Endodermal cell (in vitro differentiated cells): ENCODE measurements around the gene CAMTA1. TPM values are rescaled to one million over a fixed set of nuclear protein-coding genes. Genes with fewer than 3 reads are reported as not detected.

ENCODE experiments used
- DNase-seq: peaks from one replicate; pipeline ENCODE4 v3.0.0-alpha.2; 2017
- H3K27ac ChIP-seq: 2 replicates; pipeline ENCODE4 v1.5.1; 2013; ENCODE audit warnings: mild to moderate bottlenecking, low read depth, low read length, moderate library complexity
- H3K27me3 ChIP-seq: 2 replicates; pipeline ENCODE4 v1.6.1; 2013; ENCODE audit warnings: mild to moderate bottlenecking, low read length, moderate library complexity; ENCODE audit not compliant: insufficient read depth, control insufficient read depth, poor library complexity, severe bottlenecking
- H3K36me3 ChIP-seq: 2 replicates; pipeline ENCODE4 v1.7.0; 2013; ENCODE audit warnings: mild to moderate bottlenecking, low read length, moderate library complexity; ENCODE audit not compliant: control insufficient read depth, insufficient read depth
- H3K4me1 ChIP-seq: one replicate; pipeline ENCODE4 v1.7.0; 2013; ENCODE audit warnings: low read length; ENCODE audit not compliant: control insufficient read depth, insufficient read depth
- H3K4me3 ChIP-seq: 2 replicates; pipeline ENCODE4 v1.5.1; 2013; ENCODE audit warnings: mild to moderate bottlenecking, low read length, moderate library complexity
- H3K9ac ChIP-seq: 2 replicates; pipeline ENCODE4 v1.6.1; 2013; ENCODE audit warnings: mild to moderate bottlenecking, low read length, moderate library complexity; ENCODE audit not compliant: poor library complexity, severe bottlenecking; ENCODE audit errors: extremely low read depth
- H3K9me3 ChIP-seq: 2 replicates; pipeline ENCODE4 v1.6.1; 2013; ENCODE audit warnings: mild to moderate bottlenecking, low read length, moderate library complexity; ENCODE audit not compliant: control insufficient read depth
- H3K27ac Mint-ChIP-seq: 2 replicates; pipeline ENCODE4 v1.8.0; 2020; ENCODE audit warnings: mixed read lengths
- H3K27me3 Mint-ChIP-seq: 2 replicates; pipeline ENCODE4 v1.8.0; 2021; ENCODE audit warnings: mild to moderate bottlenecking, mixed read lengths; ENCODE audit not compliant: insufficient read depth
- H3K36me3 Mint-ChIP-seq: 2 replicates; pipeline ENCODE4 v1.8.0; 2020; ENCODE audit warnings: low read depth, mixed read lengths
- H3K4me1 Mint-ChIP-seq: 2 replicates; pipeline ENCODE4 v1.8.0; 2020; ENCODE audit warnings: mixed read lengths
- H3K4me3 Mint-ChIP-seq: 2 replicates; pipeline ENCODE4 v1.8.0; 2020; ENCODE audit warnings: mild to moderate bottlenecking, moderate library complexity, mixed read lengths
- H3K9me3 Mint-ChIP-seq: 2 replicates; pipeline ENCODE4 v1.8.0; 2020; ENCODE audit warnings: mild to moderate bottlenecking, mixed read lengths
- WGBS, 2 experiments: methylation state at CpG; one replicate each; pipeline versions ENCODE4 v1.1.5 to v1.1.7; 2013; ENCODE audit warnings: missing lambda C conversion rate in 2 of 2, mixed read lengths in 1 of 2; ENCODE audit not compliant: insufficient coverage in 1 of 2, insufficient read length in 1 of 2; 5-methylcytosine and 5-hydroxymethylcytosine counted together
- total RNA-seq, 2 donors: library from RNA; stranded (reverse); fragmentation: NEBNext Ultra II Directional in 1 of 2; extraction: Animal tissue kit (Norgen Biotek cat#: 25700) in 1 of 2; gene quantifications; 2 replicates in 1 of 2; 3 replicates in 1 of 2; pipeline ENCODE4 v1.2.1, GENCODE V29; 2021
- TF ChIP-seq, protein P1 (sequence below): fragments of 200-600 bp; sonication (generic); conservative IDR thresholded peaks from 2 replicates; pipeline ENCODE4 v1.5.0; 2021; ENCODE audit warnings: antibody characterized with exemption, mild to moderate bottlenecking

Gene CAMTA1
- total RNA-seq, 2 donors from 2014 or later = 123 to 137 TPM

DNA sequence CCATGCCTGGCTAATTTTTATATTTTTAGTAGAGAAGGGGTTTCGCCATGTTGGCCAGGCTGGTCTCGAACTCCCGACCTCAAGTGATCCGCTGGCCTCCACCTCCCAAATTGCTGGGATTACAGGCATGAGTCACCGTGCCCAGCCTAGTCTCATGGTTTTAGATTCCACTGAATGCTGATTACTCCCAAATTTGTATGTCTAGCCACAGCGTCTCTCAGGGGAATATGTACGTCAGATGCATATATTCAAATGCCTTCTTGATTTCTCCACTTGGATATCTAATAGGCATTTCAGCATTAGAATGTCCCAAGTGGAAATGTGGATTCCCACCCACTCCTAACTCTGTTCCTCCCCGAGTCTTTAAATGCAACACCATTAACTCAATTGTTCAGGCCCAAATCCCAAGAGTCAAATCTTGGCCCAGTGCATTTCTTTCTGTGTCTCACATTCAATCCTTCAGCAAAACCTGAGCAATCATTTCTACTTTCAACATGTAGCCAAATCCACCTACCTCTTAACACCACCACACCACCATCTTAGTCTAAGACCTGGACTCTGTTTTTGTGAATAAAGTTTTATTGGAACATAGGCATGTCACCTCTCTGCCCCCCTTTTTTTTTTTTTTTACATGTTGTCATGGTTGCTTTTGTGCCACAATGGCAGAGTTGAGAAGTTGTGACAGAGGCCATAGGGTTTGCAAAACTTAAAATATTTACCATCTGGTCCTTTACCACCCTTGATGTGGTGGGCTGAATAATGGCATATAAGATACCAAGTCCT is 9.8 kb upstream of the CAMTA1 start:
- Mint-ChIP-seq H3K27ac (no peak overlapping the region), H3K9me3 (peaks cover 17% of the 10 kb centered on the region), H3K36me3 (no peaks in the 10 kb centered on the region), H3K4me3 (no peak overlapping the region), H3K4me1 (peaks cover 12% of the 10 kb centered on the region), H3K27me3 (peaks cover 2% of the 10 kb centered on the region)
- TF ChIP-seq, protein P1, sequence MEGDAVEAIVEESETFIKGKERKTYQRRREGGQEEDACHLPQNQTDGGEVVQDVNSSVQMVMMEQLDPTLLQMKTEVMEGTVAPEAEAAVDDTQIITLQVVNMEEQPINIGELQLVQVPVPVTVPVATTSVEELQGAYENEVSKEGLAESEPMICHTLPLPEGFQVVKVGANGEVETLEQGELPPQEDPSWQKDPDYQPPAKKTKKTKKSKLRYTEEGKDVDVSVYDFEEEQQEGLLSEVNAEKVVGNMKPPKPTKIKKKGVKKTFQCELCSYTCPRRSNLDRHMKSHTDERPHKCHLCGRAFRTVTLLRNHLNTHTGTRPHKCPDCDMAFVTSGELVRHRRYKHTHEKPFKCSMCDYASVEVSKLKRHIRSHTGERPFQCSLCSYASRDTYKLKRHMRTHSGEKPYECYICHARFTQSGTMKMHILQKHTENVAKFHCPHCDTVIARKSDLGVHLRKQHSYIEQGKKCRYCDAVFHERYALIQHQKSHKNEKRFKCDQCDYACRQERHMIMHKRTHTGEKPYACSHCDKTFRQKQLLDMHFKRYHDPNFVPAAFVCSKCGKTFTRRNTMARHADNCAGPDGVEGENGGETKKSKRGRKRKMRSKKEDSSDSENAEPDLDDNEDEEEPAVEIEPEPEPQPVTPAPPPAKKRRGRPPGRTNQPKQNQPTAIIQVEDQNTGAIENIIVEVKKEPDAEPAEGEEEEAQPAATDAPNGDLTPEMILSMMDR = no peak
- Histone ChIP-seq H3K4me1 (no peaks in the 10 kb centered on the region), H3K4me3 (no peak overlapping the region), H3K36me3 (no peaks in the 10 kb centered on the region), H3K27me3 (no peaks in the 10 kb centered on the region), H3K9me3 (peaks cover 8% of the 10 kb centered on the region), H3K9ac (no peak overlapping the region), H3K27ac (no peak overlapping the region)
- no peak for DNase-seq
- WGBS, 2 experiments = 92 to 97% methylated on average over 7 to 8 of the region's 8 CpGs

DNA sequence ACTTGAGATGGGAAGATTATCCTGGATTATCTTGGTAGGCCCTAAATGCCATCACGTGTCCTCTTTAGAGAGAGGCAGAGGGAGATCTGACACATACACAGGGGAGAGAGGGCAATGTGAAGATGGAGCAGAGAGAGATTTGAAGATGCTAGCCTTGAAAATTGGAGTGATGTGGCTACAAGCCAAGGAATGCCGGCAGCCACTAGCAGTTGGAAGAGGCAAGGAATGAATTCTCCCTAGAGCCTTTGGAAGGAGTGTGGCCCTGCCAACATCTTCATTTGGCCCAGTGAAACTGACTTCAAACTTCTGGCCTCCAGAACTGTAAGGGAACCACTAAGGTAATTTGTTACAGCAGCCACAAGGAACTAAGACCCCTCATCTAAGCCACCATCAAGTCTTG is 8.9 kb upstream of the CAMTA1 start:
- H3K27me3 ChIP-seq = no peaks in the 10 kb centered on the region
- no peak overlapping the region for H3K4me3 ChIP-seq
- H3K4me1 Mint-ChIP-seq = peaks cover 7% of the 10 kb centered on the region
- no peaks in the 10 kb centered on the region for H3K36me3 ChIP-seq
- TF ChIP-seq, protein P1 = no peak
- H3K36me3 Mint-ChIP-seq = no peaks in the 10 kb centered on the region
- no peak overlapping the region for H3K27ac ChIP-seq
- H3K9ac ChIP-seq = no peak overlapping the region
- peaks cover 8% of the 10 kb centered on the region for H3K9me3 ChIP-seq
- H3K4me3 Mint-ChIP-seq = no peak overlapping the region
- H3K27me3 Mint-ChIP-seq = peaks cover 2% of the 10 kb centered on the region
- H3K27ac Mint-ChIP-seq = no peak overlapping the region
- H3K4me1 ChIP-seq = no peaks in the 10 kb centered on the region
- WGBS, 2 experiments = 96% methylated on average over 2 of the region's 2 CpGs
- no peak for DNase-seq
- H3K9me3 Mint-ChIP-seq = peaks cover 17% of the 10 kb centered on the region

DNA sequence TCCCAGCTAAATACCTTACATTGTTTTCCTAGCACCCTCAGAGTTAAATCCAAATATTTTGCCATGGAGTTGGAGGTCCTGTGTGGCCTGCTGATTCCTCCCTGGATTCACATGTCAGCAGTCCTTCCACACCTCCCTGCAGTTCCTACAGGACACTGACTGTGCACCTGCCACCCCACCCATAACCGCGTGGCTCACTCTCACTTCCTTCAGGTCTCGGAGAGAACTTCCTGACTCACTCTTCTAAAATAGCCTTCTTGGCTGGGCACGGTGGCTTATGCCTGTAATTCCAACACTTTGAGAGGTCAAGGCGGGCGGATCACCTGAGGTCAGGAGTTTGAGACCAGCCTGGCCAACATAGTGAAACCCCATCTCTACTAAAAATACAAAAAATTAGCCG is 8.4 kb upstream of the CAMTA1 start:
- H3K36me3 ChIP-seq = no peaks in the 10 kb centered on the region
- Mint-ChIP-seq H3K27me3 (peaks cover 2% of the 10 kb centered on the region), H3K4me3 (no peak overlapping the region), H3K27ac (no peak overlapping the region), H3K36me3 (no peaks in the 10 kb centered on the region), H3K4me1 (peaks cover 4% of the 10 kb centered on the region), H3K9me3 (peaks cover 17% of the 10 kb centered on the region)
- peaks cover 8% of the 10 kb centered on the region for H3K9me3 ChIP-seq
- no peak for DNase-seq
- TF ChIP-seq, protein P1 = no peak
- no peaks in the 10 kb centered on the region for H3K4me1 ChIP-seq
- H3K27me3 ChIP-seq = no peaks in the 10 kb centered on the region
- H3K4me3 ChIP-seq = no peak overlapping the region
- WGBS, 2 experiments = 94% methylated on average over 7 of the region's 7 CpGs; no CpG with 5 or more reads in 1 of the 2 experiments
- H3K9ac ChIP-seq = no peak overlapping the region
- no peak overlapping the region for H3K27ac ChIP-seq
